Neuron (in vitro differentiated cells): ENCODE results near the gene MGAT4B.

Experiments
- H2AFZ ChIP-seq: one replicate; pipeline ENCODE4 v1.6.1; 2013; ENCODE audit warnings: low read depth, mild to moderate bottlenecking, inconsistent platforms, low read length, moderate library complexity
- H3K27me3 ChIP-seq: one replicate; pipeline ENCODE4 v1.6.1; 2013; ENCODE audit warnings: low read length; ENCODE audit not compliant: insufficient read depth
- H3K36me3 ChIP-seq: one replicate; pipeline ENCODE4 v1.6.1; 2013; ENCODE audit warnings: low read length; ENCODE audit not compliant: insufficient read depth
- H3K4me1 ChIP-seq: one replicate; pipeline ENCODE4 v1.6.1; 2013; ENCODE audit warnings: low read length; ENCODE audit not compliant: insufficient read depth
- H3K4me3 ChIP-seq: 2 replicates; pipeline ENCODE4 v1.5.1; 2013; ENCODE audit warnings: mild to moderate bottlenecking, low read length, moderate library complexity
- H3K9me3 ChIP-seq: one replicate; pipeline ENCODE4 v1.6.1; 2013; ENCODE audit warnings: low read length

MGAT4B gene

DNA sequence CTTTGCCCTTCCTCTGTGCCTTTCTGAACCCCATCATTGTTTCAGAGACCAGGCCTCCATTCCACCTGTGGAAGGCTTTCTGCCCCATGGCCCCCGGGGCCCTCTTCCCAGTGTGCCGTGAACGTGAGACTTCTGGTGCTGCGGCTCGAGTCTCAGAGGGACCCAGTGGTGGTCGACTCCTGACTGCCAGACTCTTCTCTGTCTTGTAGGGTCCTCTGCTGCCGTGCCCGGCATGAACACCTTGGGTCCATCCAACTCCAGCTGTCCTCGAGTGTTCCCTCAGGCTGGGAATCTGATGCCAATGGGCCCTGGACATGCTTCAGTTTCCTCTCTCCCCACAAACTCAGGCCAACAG lies 33.0 kb downstream of the MGAT4B start:
- Histone ChIP-seq H3K9me3 (no peaks in the 10 kb centered on the region), H3K27me3 (no peaks in the 10 kb centered on the region), H3K4me3 (no peak overlapping the region), H3K4me1 (no peaks in the 10 kb centered on the region), H3K36me3 (peaks cover 87% of the 10 kb centered on the region), H2AFZ (no peak overlapping the region)

DNA sequence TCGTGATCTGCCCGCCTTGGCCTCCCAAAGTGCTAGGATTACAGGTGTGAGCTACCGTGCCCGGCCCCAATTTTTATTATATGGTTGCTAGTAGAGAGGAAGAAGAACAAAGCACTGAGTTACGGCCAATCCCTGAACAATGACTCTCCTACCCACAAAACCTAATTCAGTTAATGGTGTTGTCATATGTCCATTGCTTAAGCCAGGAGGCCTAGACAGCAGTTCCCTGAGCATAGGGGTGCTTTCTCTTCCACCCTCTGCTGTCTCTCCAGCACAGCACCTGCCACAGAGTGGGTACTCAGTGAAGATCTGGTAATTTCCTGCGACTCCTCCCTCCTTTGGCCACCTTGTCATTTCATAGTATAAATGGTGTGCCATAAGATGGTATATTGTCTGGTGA lies 34.3 kb downstream of the MGAT4B start:
- H3K36me3 ChIP-seq: peaks cover 88% of the 10 kb centered on the region

DNA sequence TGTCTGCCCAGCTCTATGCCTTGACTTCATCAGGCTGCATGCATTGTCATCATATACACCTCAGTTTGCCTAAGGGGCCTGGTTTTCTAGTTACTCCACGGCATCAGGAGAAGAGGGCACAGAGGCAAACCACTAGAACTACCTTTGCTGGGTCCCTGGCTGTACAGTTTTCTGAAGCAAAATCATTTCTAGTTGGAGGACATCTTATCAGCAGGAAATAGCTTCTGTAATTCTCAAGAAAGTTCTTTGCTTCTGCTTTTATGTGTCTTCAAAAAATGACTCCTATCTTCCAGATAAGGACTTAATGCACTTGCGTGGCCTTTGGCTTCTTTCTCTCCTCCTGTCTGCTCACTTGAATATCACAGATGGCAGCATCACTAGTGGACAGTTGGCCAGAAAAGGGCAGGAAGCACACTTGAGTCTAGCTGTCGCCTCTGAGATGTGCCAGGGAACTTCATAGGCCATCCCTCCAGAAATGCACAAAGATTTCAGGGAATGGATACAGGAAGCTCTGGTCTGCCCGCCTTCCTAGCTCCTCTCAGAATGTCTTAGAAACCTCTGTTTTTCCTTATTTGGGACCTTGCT lies 35.3 kb downstream of the MGAT4B start:
- Histone ChIP-seq H3K4me3 (no peak overlapping the region), H3K4me1 (peaks cover 1% of the 10 kb centered on the region), H3K9me3 (no peaks in the 10 kb centered on the region), H2AFZ (no peak overlapping the region), H3K36me3 (peaks cover 95% of the 10 kb centered on the region), H3K27me3 (no peaks in the 10 kb centered on the region)

More for the DNA sequence above, 34.3 kb downstream of the MGAT4B start:
- no peaks in the 10 kb centered on the region for H3K27me3 ChIP-seq
- H3K4me1 ChIP-seq: no peaks in the 10 kb centered on the region
- no peak overlapping the region for H2AFZ ChIP-seq
- H3K9me3 ChIP-seq: no peaks in the 10 kb centered on the region
- H3K4me3 ChIP-seq: no peak overlapping the region

DNA sequence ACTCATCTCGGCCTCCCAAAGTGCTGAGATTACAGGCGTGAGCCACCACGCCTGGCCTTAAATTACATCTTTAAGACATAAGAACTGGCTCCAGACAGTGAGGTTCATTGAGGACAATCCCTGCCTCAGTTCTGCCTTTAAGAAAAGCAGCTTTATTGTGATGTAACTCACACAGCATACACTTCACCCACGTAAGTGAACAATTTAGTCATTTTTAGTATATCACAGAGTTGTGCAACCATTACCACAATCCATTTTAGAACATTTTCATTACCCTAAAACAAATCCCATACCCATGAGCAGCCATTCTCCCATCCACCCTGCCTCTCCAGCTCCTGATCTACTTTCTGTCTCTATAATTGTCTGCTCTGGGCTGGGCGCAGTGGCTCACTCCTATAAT lies 36.9 kb downstream of the MGAT4B start:
- H3K36me3 ChIP-seq: peaks cover 94% of the 10 kb centered on the region
- no peaks in the 10 kb centered on the region for H3K9me3 ChIP-seq
- H3K4me1 ChIP-seq: peaks cover 12% of the 10 kb centered on the region
- no peak overlapping the region for H2AFZ ChIP-seq
- H3K4me3 ChIP-seq: no peak overlapping the region
- H3K27me3 ChIP-seq: no peaks in the 10 kb centered on the region

DNA sequence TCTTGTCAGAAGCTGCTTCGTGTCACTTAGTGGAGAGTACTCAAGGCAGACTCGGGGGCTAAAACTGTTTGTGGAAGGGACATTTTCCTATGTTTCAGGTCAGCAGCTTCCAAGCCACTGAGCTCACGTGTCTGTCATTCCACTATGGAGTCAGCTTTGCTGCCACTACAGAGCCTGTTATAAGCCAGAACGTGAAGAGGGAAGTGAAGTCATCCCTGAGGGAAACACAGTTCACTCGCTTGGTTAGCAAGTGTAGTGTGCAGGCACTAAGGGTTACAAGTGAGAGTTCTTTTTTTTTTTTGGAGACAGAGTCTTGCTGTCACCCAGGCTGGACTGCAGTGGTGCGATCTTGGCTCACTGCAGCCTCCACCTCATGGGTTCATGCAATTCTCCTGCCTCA lies 37.4 kb downstream of the MGAT4B start:
- no peak overlapping the region for H3K4me3 ChIP-seq

DNA sequence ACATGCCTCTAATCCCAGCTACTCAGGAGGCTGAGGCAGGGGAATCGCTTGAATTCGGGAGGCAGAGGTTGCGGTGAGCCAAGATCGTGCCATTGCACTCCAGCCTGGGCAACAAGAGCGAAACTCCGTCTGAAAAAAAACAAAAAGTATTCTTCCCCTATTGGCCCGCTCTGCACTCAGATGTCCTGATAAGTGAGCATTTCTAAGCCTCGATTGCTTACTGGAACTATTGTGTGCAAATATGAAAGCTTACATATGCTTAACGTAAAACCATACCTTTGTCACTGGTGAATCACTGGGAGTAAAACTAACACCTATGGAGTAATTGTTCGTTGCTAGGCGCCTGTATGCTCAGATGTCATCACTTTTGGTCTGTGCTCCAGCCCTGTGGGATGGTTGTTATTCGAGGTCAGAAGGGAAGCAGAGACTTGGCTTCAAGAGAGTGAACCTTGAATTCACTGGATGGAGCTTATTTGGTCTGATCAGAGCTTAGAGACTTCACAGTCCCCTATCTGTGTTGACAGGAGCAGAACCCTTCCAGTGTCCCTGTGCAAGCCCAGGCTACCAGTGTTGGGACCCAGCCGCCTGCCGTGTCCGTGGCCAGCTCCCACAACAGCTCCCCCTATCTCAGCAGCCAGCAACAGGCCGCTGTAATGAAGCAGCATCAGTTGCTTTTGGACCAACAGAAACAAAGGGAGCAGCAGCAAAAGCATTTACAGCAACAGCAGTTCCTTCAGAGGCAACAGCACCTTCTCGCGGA lies 38.2 kb downstream of the MGAT4B start:
- H3K27me3 ChIP-seq: no peaks in the 10 kb centered on the region
- H3K36me3 ChIP-seq: peaks cover 82% of the 10 kb centered on the region
- peaks cover 16% of the 10 kb centered on the region for H3K4me1 ChIP-seq
- H3K9me3 ChIP-seq: no peaks in the 10 kb centered on the region
- H2AFZ ChIP-seq: no peak overlapping the region
- H3K4me3 ChIP-seq: no peak overlapping the region

More for the DNA sequence above, 37.4 kb downstream of the MGAT4B start:
- Histone ChIP-seq H3K4me1 (peaks cover 12% of the 10 kb centered on the region), H3K9me3 (no peaks in the 10 kb centered on the region), H3K27me3 (no peaks in the 10 kb centered on the region), H2AFZ (no peak overlapping the region), H3K36me3 (peaks cover 89% of the 10 kb centered on the region)

DNA sequence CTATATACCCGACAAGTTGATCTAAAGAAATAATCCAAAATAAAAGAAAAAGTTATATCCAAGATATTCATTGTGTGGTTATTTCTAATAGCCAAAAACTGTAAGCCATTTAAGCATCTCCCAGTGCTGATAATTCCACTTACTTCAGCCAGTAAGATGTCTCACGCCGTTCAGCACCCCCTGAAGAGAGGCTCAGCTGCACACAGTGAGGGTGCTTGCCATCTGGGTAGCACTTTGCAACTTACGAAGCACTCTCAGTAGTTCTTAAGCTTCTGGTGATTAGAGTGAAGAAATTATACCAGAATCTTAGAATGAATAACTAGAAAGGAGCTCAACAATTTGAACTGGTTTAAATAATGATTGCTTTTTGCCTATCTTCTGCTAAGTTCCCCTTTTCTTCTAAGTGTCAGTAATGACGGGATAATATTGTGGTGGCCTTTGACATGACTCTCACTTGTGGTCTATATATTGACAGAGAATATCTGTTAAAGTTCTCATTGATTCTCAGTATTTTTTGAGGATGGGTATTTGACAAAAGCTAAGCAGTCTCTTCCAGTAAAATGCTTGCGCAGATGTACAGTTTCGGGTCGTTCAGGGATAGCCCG lies 39.1 kb downstream of the MGAT4B start:
- peaks cover 25% of the 10 kb centered on the region for H3K4me1 ChIP-seq
- H3K27me3 ChIP-seq: no peaks in the 10 kb centered on the region
- no peak overlapping the region for H2AFZ ChIP-seq
- H3K4me3 ChIP-seq: no peak overlapping the region
- peaks cover 74% of the 10 kb centered on the region for H3K36me3 ChIP-seq
- H3K9me3 ChIP-seq: no peaks in the 10 kb centered on the region

DNA sequence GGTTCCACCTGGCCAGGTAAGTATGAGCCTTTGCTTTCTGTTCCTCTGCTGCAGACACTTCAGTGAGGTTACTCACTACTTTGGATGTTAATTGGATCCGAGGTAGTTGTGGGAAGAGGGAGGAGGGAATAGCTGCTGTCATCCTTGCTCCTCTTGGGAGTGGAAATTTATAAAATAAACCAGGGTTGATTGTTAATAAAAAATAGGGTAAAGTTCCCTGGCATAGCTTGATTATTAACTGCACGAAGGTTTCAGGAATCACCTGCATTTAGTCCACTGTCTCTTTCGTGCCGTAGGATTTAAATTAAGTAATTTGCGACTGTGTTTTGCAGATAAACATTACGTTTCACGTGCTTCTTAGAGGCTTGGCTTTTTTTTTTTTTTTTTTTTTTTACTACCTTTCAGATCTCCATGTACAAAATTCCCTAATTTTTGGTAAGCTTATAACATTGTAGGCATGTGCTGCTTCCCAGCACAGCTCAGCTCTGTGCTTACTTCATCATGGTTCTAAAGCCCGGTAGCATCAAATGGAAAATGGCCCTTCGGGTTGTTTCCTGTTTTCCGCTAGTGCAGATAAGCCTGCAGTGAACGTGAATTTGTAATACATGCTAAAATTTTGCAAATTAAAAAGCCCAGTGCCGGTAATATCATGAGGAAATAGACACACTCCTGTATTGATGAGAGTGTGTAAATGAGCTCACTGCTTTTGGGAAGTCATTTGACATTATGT lies 39.8 kb downstream of the MGAT4B start:
- H3K27me3 ChIP-seq: no peaks in the 10 kb centered on the region
- H2AFZ ChIP-seq: no peak overlapping the region
- no peak overlapping the region for H3K4me3 ChIP-seq
- H3K9me3 ChIP-seq: no peaks in the 10 kb centered on the region
- H3K36me3 ChIP-seq: peaks cover 68% of the 10 kb centered on the region
- peaks cover 32% of the 10 kb centered on the region for H3K4me1 ChIP-seq

DNA sequence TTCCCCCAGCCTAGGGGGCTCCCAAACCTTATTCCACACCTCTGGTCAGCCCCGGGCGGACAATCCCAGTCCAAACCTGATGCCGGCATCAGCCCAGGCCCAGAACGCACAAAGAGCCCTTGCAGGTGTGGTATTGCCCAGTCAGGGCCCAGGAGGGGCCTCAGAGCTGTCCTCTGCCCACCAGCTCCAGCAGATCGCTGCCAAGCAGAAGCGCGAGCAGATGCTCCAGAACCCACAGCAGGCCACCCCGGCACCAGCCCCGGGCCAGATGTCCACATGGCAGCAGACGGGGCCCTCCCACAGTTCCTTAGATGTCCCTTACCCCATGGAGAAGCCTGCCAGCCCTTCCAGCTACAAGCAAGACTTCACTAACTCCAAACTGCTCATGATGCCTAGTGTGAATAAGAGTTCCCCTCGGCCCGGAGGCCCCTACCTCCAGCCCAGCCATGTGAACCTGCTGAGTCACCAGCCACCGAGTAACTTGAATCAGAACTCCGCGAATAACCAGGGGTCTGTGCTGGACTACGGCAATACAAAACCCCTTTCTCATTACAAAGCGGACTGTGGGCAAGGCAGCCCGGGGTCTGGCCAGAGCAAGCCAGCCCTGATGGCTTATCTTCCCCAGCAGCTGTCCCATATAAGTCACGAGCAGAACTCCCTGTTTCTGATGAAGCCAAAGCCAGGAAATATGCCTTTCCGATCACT lies 40.5 kb downstream of the MGAT4B start:
- Histone ChIP-seq H3K4me3 (no peak overlapping the region), H3K27me3 (no peaks in the 10 kb centered on the region), H3K36me3 (peaks cover 61% of the 10 kb centered on the region), H2AFZ (no peak overlapping the region), H3K9me3 (no peaks in the 10 kb centered on the region), H3K4me1 (peaks cover 34% of the 10 kb centered on the region)

DNA sequence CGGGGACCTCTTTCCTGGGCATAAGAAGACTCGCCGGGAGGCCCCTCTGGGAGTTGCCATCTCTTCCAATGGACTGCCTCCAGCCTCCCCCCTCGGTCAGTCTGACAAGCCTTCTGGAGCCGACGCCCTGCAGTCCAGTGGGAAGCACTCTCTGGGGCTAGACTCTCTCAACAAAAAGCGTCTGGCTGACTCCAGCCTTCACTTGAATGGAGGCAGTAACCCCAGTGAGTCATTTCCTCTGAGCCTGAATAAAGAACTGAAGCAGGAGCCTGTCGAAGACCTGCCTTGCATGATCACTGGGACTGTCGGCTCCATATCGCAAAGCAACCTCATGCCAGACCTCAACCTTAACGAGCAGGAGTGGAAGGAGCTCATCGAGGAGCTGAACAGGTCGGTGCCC lies 41.3 kb downstream of the MGAT4B start:
- H3K36me3 ChIP-seq: peaks cover 54% of the 10 kb centered on the region
- no peaks in the 10 kb centered on the region for H3K9me3 ChIP-seq
- peaks cover 34% of the 10 kb centered on the region for H3K4me1 ChIP-seq
- H2AFZ ChIP-seq: no peak overlapping the region
- H3K4me3 ChIP-seq: no peak overlapping the region
- no peaks in the 10 kb centered on the region for H3K27me3 ChIP-seq

DNA sequence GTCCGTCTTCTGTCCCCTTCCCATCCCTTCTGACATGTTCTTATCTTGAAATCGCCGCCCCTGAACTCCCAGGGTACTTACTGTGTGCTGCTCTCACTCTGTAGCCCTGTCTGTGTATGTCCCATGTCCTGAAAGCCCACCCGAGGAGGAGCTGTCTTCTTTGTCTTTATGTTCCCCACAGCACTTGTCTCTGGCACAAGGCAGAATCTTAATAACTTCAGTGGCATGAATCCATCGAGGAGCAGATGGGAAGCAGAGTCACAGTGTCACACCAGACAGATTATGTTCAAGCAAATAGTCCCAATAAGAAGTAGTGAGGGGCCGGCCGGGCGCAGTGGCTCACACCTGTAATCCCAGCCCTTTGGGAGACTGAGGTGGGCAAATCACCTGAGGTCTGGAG lies 42.6 kb downstream of the MGAT4B start:
- Histone ChIP-seq H3K27me3 (no peaks in the 10 kb centered on the region), H3K36me3 (peaks cover 41% of the 10 kb centered on the region), H2AFZ (no peak overlapping the region), H3K4me3 (no peak overlapping the region), H3K9me3 (no peaks in the 10 kb centered on the region), H3K4me1 (peaks cover 34% of the 10 kb centered on the region)

DNA sequence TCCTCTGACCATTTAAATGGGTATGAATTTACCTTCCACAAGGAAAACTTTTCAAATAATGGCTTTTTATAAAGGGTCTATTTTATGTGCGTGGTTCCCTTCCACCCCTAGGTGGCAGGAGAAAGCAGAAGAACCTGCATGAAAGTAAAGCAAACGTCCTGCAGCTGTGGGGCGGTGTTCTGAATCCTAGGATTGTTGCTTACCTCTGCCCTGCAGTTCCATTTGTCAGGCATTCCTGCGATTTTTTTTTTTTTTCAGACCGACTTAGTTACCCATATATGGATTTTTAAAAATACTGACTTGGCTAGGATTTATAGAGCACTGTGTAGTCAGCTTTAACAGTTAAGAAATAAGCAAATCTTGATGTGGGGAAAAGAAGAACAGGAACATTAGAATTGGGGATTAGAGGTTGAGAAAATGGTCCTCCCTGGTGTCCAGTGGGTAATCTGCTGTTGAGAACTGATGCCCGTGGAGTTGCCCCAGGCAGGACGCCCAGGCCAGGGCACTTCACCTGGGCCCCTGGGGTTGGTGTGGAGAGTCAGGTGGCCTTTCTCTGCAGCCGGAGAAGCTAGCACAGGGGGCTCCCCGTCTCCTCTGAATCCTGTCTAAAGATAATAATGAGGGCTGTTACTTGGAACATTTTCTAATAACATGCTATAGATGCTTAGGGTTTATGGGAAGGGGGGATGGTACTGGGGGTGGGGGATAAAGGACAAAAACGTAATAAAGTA lies 43.3 kb downstream of the MGAT4B start:
- H3K4me1 ChIP-seq: peaks cover 34% of the 10 kb centered on the region
- H3K36me3 ChIP-seq: peaks cover 34% of the 10 kb centered on the region
- no peaks in the 10 kb centered on the region for H3K9me3 ChIP-seq
- no peaks in the 10 kb centered on the region for H3K27me3 ChIP-seq
- H3K4me3 ChIP-seq: no peak overlapping the region
- H2AFZ ChIP-seq: no peak overlapping the region
